HCT116 (cell line): Measurements from ENCODE around the gene BEND6. TPM values are rescaled to one million over a fixed set of nuclear protein-coding genes. Genes with fewer than 3 reads are reported as not detected.
"Not testable (repeated sequence)": the region's sequence is repeated elsewhere in the genome, so short reads cannot be mapped to it uniquely, and the experiment has no call there.

Source experiments
- ATAC-seq: fragments of 200-7000 bp; cut with Tn5 transposase; 2 replicates; pipeline ENCODE4 v1.9.1; 2020; ENCODE audit warnings: mild to moderate bottlenecking, moderate library complexity
- BruUV-seq: library from RNA; stranded (reverse); fragments of 400-500 nt; replicated peaks from 2 replicates; lab custom pipeline; 2021; lab: Mats Ljungman, UMichigan
- CTCF ChIA-PET: fragments of 300-600 bp; sonication (Branson Sonifier 250); formaldehyde crosslinking; loops from one replicate; lab custom pipeline; 2021; ENCODE audit warnings: antibody characterized with exemption; lab: Charles Lee
- POLR2A ChIA-PET: fragments of 300-600, 350-600 bp; sonication (Branson Sonifier 250); formaldehyde crosslinking; loops from one replicate; lab custom pipeline; 2021; ENCODE audit warnings: antibody characterized with exemption; lab: Charles Lee
- RAD21 ChIA-PET, 2 experiments: fragments of 300-600 bp; sonication (Branson Sonifier 250); formaldehyde crosslinking; loops; one replicate each; lab custom pipeline; 2023; ENCODE audit warnings: low total read pairs in 2 of 2; ENCODE audit not compliant: uncharacterized antibody in 2 of 2, unreplicated experiment in 2 of 2, low non-redundant PET in 1 of 2; lab: Charles Lee
- DNase-seq: peaks from one replicate; pipeline ENCODE4 v3.0.0-alpha.2; 2010; ENCODE audit warnings: low read depth, low spot score
- H2AFZ ChIP-seq: fragments of 200-600 bp; shearing (Covaris generic), sonication (generic); 2 replicates; pipeline ENCODE4 v1.6.1; 2017; ENCODE audit warnings: low read depth, mixed run types, mixed read lengths, antibody characterized with exemption, low read length; ENCODE audit not compliant: poor library complexity, severe bottlenecking
- H3K27ac ChIP-seq: 2 replicates; pipeline ENCODE4 v1.5.1; 2012; ENCODE audit warnings: low read depth, low read length
- H3K27me3 ChIP-seq: fragments of 200-600 bp; sonication (generic); 2 replicates; pipeline ENCODE4 v1.6.1; 2016; ENCODE audit warnings: mixed run types, low read length, mixed read lengths; ENCODE audit not compliant: insufficient read depth
- H3K36me3 ChIP-seq, 2 experiments: fragments of 200-500 bp in 1 of 2; fragments of 200-600 bp in 1 of 2; sonication (Bioruptor generic) in 1 of 2; sonication (generic) in 1 of 2; 2 replicates each; pipeline versions ENCODE4 v1.5.1 to v1.6.1; 2014 to 2016; ENCODE audit warnings: low read length in 2 of 2, inconsistent platforms in 1 of 2, mixed read lengths in 1 of 2, mixed run types in 1 of 2; ENCODE audit not compliant: insufficient read depth in 2 of 2, control insufficient read depth in 1 of 2
- H3K4me1 ChIP-seq, 2 experiments: fragments of 200-600 bp in 1 of 2; sonication (generic) in 1 of 2; 2 replicates each; pipeline versions ENCODE4 v1.5.1 to v1.6.1; 2012 to 2017; ENCODE audit warnings: low read length in 2 of 2, inconsistent platforms in 1 of 2, mild to moderate bottlenecking in 1 of 2, mixed read lengths in 1 of 2, mixed run types in 1 of 2, moderate library complexity in 1 of 2; ENCODE audit not compliant: insufficient read depth in 2 of 2, control insufficient read depth in 1 of 2
- H3K4me2 ChIP-seq: fragments of 200-600 bp; sonication (generic); 2 replicates; pipeline ENCODE4 v1.6.1; 2017; ENCODE audit warnings: mixed run types, low read length, mixed read lengths
- H3K4me3 ChIP-seq, 2 experiments: fragments of 200-600 bp in 1 of 2; sonication (generic) in 1 of 2; replicated peaks in 1 of 2; 2 replicates each; pipeline ENCODE4 v1.5.1; 2011 to 2016; ENCODE audit warnings: low read length in 2 of 2, control low read depth in 1 of 2, low read depth in 1 of 2, mild to moderate bottlenecking in 1 of 2, mixed read lengths in 1 of 2, mixed run types in 1 of 2
- H3K79me2 ChIP-seq: fragments of 200-600 bp; sonication (generic); 2 replicates; pipeline ENCODE4 v1.6.1; 2017; ENCODE audit warnings: mild to moderate bottlenecking, mixed run types, low read length, moderate library complexity, mixed read lengths; ENCODE audit not compliant: insufficient read depth
- H3K9ac ChIP-seq: fragments of 200-600 bp; sonication (generic); 2 replicates; pipeline ENCODE4 v1.6.1; 2016; ENCODE audit warnings: low read length, mixed read lengths
- H3K9me2 ChIP-seq: fragments of 200-600 bp; sonication (generic), shearing (Covaris generic); 2 replicates; pipeline ENCODE4 v1.6.1; 2017; ENCODE audit warnings: mixed run types, mild to moderate bottlenecking, moderate library complexity; ENCODE audit not compliant: insufficient read depth
- H3K9me3 ChIP-seq, 2 experiments: fragments of 200-500 bp in 1 of 2; fragments of 200-600 bp in 1 of 2; sonication (Bioruptor generic) in 1 of 2; sonication (generic) in 1 of 2; 2 replicates each; pipeline ENCODE4 v1.6.1; 2014 to 2017; ENCODE audit warnings: low read length in 2 of 2, mixed read lengths in 2 of 2, inconsistent platforms in 1 of 2, low read depth in 1 of 2, mild to moderate bottlenecking in 1 of 2, mixed run types in 1 of 2, moderate library complexity in 1 of 2; ENCODE audit not compliant: control insufficient read depth in 1 of 2, insufficient read depth in 1 of 2
- H4K20me1 ChIP-seq: fragments of 200-600 bp; sonication (generic), shearing (Covaris generic); 2 replicates; pipeline ENCODE4 v1.6.1; 2017; ENCODE audit warnings: mixed run types, mild to moderate bottlenecking, moderate library complexity; ENCODE audit not compliant: insufficient read depth
- CBX3 ChIP-seq: IDR thresholded peaks from 2 replicates; pipeline ENCODE4 v1.6.1; 2012; ENCODE audit warnings: low read depth
- EGR1 ChIP-seq: IDR thresholded peaks from 2 replicates; pipeline ENCODE4 v1.6.1; 2012; ENCODE audit warnings: low read depth
- ELF1 ChIP-seq: IDR thresholded peaks from 2 replicates; pipeline ENCODE4 v1.6.1; 2012; ENCODE audit warnings: low read depth, borderline replicate concordance
- POLR2A ChIP-seq: IDR thresholded peaks from 2 replicates; pipeline ENCODE4 v1.7.0; 2011; ENCODE audit warnings: borderline replicate concordance; ENCODE audit not compliant: insufficient read depth, insufficient read length; ENCODE audit errors: extremely low read depth
- POLR2AphosphoS5 ChIP-seq: IDR thresholded peaks from 2 replicates; pipeline ENCODE4 v1.6.1; 2011; ENCODE audit warnings: mild to moderate bottlenecking, low read depth, low read length, moderate library complexity
- SIN3A ChIP-seq: IDR thresholded peaks from 2 replicates; pipeline ENCODE4 v1.6.1; 2012; ENCODE audit warnings: low read depth
- SP1 ChIP-seq: IDR thresholded peaks from 2 replicates; pipeline ENCODE4 v1.6.1; 2012; ENCODE audit warnings: low read depth
- TCF7L2 ChIP-seq: IDR thresholded peaks from 2 replicates; pipeline ENCODE4 v1.7.0; 2011; ENCODE audit warnings: borderline replicate concordance, inconsistent platforms; ENCODE audit not compliant: insufficient read depth, insufficient read length; ENCODE audit errors: extremely low read depth
- YY1 ChIP-seq: IDR thresholded peaks from 2 replicates; pipeline ENCODE4 v1.6.1; 2011; ENCODE audit warnings: low read length, low read depth, moderate library complexity, mild to moderate bottlenecking; ENCODE audit not compliant: insufficient replicate concordance; ENCODE audit errors: extremely low read depth
- ZBTB33 ChIP-seq: IDR thresholded peaks from 2 replicates; pipeline ENCODE4 v1.6.1; 2011; ENCODE audit warnings: mild to moderate bottlenecking, low read length, moderate library complexity; ENCODE audit not compliant: insufficient replicate concordance; ENCODE audit errors: extremely low read depth
- ZFX ChIP-seq: fragments of 450-650 bp; IDR thresholded peaks from 2 replicates; pipeline ENCODE4 v1.6.1; 2017
- intact Hi-C: fragments of 100-400 bp; cut with micrococcal nuclease; formaldehyde crosslinking; loops from 2 replicates; pipeline ENCODE4 v1.10.0; 2022
- total RNA-seq: library from RNA; stranded (reverse); gene quantifications from one replicate; pipeline ENCODE4 v1.2.1, GENCODE V29; 2021; ENCODE audit not compliant: unreplicated experiment
- TF ChIP-seq, protein P1 (sequence below): IDR thresholded peaks from 2 replicates; pipeline ENCODE4 v1.6.1; 2012

BEND6 gene
- total RNA-seq, 1 experiment from 2014 or later: 4.0 TPM

DNA sequence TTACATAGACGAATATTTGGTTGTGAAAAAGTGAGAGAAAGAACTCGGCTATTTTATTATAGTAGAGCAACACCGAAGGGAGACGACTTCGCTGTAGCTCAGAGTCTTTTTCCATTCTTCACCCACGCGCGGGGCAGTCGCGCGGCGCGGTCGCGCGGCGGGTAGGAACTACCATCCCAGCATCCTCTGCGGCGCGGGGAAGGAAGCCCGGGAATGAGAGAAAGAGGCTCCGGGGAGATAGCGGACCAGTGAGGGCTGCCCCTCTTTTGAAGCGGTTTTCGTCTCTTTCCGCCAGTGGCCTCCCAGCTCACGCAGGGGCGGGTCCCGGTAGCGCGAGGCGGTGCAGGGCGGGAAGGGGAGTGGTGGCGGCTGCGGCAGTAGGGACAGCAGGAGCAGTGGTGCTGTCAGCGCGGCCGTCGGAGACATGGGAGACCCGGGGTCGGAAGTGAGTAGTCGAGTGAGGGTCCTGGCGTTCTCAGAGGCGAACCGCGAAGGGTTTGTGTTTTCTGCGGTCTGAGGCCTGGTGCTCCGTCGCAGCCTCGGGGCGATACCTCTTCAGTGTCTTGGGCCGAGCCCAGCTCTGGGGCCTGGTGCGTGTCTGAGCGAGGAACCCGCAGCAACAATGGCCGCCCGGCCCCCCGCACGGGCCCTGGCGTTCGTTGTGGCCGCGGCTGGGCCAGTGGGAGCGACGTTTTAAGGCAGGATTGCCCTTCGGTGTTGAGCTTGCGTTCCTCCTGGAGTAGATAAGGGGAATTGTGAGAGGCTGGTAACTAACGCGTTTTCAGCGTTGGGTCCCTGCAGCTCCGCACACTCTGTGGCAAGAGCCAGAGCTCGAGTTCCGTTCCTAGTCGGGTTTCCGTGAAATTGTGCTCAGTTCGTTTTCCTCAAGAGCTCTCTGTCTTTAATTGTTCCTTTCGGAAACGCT, 91.7 kb downstream of the BEND6 start, which contains the start of gene KIAA1586:
TSS of gene KIAA1586 (plus strand) at position 362 of the 925 bp plus-strand sequence. CDS start at position 425, 63 bp downstream.
- peaks cover 37% of the 10 kb centered on the region for H3K79me2 ChIP-seq
- H3K9me2 ChIP-seq, H3K4me1 ChIP-seq, H3K27me3 ChIP-seq, intact Hi-C loops, H4K20me1 ChIP-seq, BruUV-seq, H3K9me3 ChIP-seq: not testable (repeated sequence)
- H3K9ac ChIP-seq: peak within 1 kb of the TSS; percentile 50
- peak within 1 kb of the TSS; percentile 30 for H3K27ac ChIP-seq
- H3K36me3 ChIP-seq: peaks cover 9 to 20% of the 10 kb centered on the region in 2 experiments
- DNase-seq (peak; percentile 75), ATAC-seq (peak; percentile 98)
- CTCF ChIA-PET: interaction anchor here (1.2 kb wide), 1 partner anchor 10 kb away, joined by 4 read pairs; no protein-coding TSS in a partner anchor
- RAD21 ChIA-PET: interaction anchor here in 1 of 2 experiments (0.6 kb wide), 1 partner anchor 283 kb away, joined by 5 read pairs; no protein-coding TSS in a partner anchor
- peak within 1 kb of the TSS; percentile 50 to 59 for H3K4me3 ChIP-seq
- POLR2A ChIA-PET: interaction anchor here (0.8 kb wide), 1 partner anchor 10 kb away, joined by 3 read pairs; no protein-coding TSS in a partner anchor
- H2AFZ ChIP-seq: peak within 1 kb of the TSS; percentile 86
- peak within 1 kb of the TSS; percentile 73 for H3K4me2 ChIP-seq
- TF ChIP-seq EGR1: 0 out of 2 replicates have a peak, but pooled peaks have one; percentile 47
- peak; percentile 39 for TF ChIP-seq POLR2A
- 0 out of 2 replicates have a peak, but pooled peaks have one; percentile 68 for TF ChIP-seq CBX3
- peak; percentile 69 for TF ChIP-seq POLR2AphosphoS5
- TF ChIP-seq YY1: peak; percentile 72
- TF ChIP-seq ZBTB33: peak; percentile 44
- peak; percentile 87 for TF ChIP-seq SIN3A
- TF ChIP-seq SP1: peak; percentile 59
- peak; percentile 46; the same call in 1 of the 2 replicates for TF ChIP-seq ELF1
- peak; percentile 53 for TF ChIP-seq ZFX
- TF ChIP-seq TCF7L2: peak; percentile 71
- TF ChIP-seq, protein P1, sequence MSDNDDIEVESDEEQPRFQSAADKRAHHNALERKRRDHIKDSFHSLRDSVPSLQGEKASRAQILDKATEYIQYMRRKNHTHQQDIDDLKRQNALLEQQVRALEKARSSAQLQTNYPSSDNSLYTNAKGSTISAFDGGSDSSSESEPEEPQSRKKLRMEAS: peak; percentile 76

GRCh38 chr6:57047257-57047585, 92.3 kb downstream of the BEND6 start:
- Histone ChIP-seq H3K36me3 (peaks cover 12 to 23% of the 10 kb centered on the region in 2 experiments), H3K79me2 (peaks cover 39% of the 10 kb centered on the region)
- BruUV-seq, H3K4me1 ChIP-seq, POLR2A ChIA-PET, H3K4me3 ChIP-seq, H3K9ac ChIP-seq, H3K4me2 ChIP-seq, H2AFZ ChIP-seq, H3K27me3 ChIP-seq, H4K20me1 ChIP-seq, H3K9me2 ChIP-seq, DNase-seq, ATAC-seq, H3K27ac ChIP-seq, H3K9me3 ChIP-seq, intact Hi-C loops, RAD21 ChIA-PET, CTCF ChIA-PET: not testable (repeated sequence)
